NT2/D1 (cell line): ENCODE data around the gene FBXO10.
"Not testable (repeated sequence)": the region's sequence is repeated elsewhere in the genome, so short reads cannot be mapped to it uniquely, and the experiment has no call there.

Experiments used
- SUZ12 ChIP-seq: IDR thresholded peaks from 2 replicates; pipeline ENCODE4 v1.6.1; 2011; ENCODE audit not compliant: insufficient read length, insufficient read depth; ENCODE audit errors: extremely low read depth
- ZNF274 ChIP-seq: IDR thresholded peaks from 2 replicates; pipeline ENCODE4 v1.6.1; 2011; ENCODE audit warnings: mild to moderate bottlenecking, low read depth, low read length

DNA sequence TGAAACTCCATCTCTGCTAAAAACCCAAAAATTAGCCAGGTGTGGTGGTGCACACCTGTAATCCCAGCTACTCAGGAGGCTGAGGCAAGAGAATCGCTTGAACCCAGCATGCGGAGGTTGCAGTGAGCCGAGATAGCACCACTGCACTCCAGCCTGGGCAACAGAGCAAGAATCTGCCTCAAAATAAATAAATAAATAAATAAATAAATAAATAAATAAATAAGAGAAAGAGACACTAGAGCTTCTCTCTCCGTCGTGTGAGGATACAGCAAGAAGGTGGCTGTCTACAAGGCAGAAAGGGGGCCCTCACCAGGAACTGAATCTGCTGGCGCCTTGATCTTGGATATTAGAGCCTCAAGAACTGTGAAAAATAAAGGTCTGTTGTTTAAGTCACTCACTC lies 102.2 kb downstream of the FBXO10 start:
- TF ChIP-seq SUZ12, ZNF274: not testable (repeated sequence)
